GM11168 (cell line): ENCODE results near the gene ZSCAN20.
"Not testable (repeated sequence)": the region's sequence is repeated elsewhere in the genome, so short reads cannot be mapped to it uniquely, and the experiment has no call there.

ENCODE experiments used
- in situ Hi-C: fragments of 300-500 bp; cut with MboI; formaldehyde crosslinking; loops from one replicate; pipeline ENCODE4 v1.12.0; 2022; ENCODE audit warnings: low sequenced_read_pairs; ENCODE audit not compliant: unreplicated experiment

The ZSCAN20 gene

DNA sequence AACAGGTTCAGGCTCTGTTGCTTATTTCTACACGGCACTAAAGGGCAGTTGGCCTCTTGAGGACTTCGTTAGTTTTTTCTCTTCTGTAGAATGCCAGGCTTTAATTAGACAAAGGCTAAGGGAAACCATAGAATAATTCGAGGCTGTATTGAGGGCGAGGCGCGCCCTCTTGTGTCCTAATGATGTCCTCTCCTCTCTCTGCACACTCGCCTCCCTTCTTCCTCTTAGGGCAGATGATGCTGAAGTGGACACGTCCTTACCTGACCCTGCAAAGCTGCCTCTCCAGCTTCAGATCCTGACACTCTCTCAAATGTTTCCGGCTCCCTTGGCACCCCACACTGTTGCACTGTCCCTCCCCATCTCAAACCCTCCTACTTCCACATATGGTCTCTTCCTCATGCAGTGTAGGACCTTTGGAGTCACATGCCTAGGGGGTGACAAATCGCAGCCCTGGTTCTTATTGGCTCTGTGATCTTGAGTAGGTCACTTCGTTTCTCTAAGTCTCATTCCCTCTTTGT is 1.9 kb upstream of the ZSCAN20 start:
- in situ Hi-C loops = loop anchor here (25.0 kb wide), 1 partner anchor 183 kb away; no protein-coding TSS in a partner anchor

DNA sequence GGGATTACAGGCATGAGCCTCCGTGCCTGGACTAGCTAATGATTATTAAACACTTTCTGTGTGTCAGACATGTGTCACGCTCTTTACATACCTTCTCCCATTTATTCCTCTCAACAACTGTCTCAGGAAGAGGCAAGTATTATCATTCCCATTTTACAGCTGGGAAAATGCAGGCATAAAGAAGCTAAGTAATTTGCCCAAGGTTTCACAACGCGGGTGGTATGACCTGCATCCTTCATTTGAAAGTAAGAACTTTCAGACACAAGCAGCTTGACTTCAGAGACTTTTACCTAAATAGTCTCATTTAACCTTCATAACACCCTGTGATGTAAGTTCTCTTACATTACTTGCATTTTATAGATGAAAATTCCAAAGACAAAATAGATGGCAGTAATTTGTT is 1.0 kb upstream of the ZSCAN20 start:
- in situ Hi-C loops = loop anchor here (25.0 kb wide), 1 partner anchor 184 kb away; no protein-coding TSS in a partner anchor

DNA sequence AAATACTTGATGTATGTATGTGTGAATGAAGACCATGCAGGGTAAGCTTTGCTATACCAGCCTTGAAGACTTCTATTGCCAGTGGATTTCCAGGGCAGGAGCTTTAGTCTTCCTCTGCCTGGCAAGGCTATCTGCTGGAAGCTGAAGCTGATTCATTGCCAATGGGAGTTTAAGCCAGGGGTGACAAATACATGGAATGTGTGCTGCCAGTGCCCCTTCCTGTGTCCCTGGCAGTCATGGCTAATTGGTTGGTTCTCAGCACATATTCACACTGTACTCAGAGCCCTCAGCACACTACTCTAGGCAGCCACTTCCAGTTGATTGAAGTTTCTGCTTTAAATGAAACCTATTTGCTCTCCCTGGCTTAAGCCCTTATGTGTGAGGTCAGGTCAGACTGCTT is 1.5 kb downstream of the ZSCAN20 start:
- in situ Hi-C loops = loop anchor here (25.0 kb wide), 1 partner anchor 187 kb away; no protein-coding TSS in a partner anchor

DNA sequence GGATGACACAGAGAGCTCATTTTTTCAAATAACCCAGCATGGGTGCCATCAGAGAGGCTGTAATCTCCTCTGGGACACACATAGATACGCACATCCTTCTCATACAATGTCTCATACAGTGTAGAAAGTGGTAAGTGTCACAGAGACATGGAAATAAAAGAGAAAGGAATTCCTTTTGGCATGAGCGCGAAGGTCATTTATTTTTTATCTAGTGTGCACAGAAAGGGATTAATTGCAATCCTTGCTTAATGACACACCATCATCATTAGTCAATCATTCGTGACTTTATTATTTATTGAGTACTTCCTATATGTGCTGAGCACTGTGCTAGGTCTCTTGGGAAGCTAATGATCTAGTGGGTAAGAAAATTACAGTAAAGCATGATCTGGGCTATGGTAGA is 5.0 kb downstream of the ZSCAN20 start:
- in situ Hi-C loops = no loop called here

DNA sequence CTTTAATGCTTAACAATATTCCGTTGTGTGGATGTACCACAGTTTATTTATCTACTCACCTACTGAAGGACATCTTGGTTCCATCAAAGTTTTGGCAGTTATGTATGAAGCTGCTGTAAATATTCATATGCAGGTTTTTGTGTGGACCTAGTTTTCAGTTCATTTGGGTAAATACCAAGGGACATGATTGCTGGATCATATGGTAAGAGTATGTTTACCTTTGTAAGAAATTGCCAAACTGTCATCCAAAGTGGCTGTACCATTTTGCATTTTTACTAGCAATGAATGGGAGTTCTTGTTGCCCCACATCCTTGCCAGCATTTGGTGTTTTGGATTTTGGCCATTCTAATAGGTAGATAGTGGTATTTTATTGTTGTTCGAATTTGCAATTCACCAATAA is 10.0 kb downstream of the ZSCAN20 start:
- in situ Hi-C loops = no loop called here

DNA sequence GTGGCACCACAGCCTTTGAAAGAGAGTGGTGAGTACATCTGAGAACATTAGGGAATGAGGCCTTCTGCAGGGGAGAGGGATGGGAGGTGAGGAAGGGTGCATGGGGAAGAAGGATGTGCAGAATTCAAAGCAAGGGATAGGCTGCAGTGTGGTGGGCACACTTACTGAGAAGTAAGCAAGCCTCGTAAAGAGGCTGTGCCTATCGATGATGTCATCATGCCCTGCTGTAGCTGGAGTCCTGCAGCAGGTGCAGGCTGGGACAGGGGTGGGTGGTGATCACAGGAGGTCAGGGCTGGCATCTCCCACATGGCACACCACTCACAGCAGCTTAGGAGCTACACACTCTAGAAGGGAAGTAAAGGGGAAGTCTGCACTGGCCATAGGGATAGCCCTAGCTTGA is 16.2 kb downstream of the ZSCAN20 start:
- in situ Hi-C loops = no loop called here

DNA sequence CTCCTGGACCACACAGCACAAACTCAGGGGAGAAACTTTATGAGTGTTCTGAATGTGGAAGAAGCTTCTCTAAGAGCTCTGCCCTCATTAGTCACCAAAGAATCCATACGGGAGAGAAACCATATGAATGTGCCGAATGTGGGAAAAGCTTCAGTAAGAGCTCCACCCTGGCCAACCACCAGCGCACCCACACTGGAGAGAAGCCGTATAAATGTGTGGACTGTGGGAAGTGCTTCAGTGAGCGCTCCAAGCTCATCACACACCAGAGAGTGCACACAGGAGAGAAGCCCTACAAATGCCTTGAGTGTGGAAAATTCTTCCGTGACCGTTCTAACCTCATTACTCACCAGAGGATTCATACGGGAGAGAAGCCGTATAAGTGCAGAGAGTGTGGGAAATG is 22.5 kb downstream of the ZSCAN20 start:
- in situ Hi-C loops = no loop called here

DNA sequence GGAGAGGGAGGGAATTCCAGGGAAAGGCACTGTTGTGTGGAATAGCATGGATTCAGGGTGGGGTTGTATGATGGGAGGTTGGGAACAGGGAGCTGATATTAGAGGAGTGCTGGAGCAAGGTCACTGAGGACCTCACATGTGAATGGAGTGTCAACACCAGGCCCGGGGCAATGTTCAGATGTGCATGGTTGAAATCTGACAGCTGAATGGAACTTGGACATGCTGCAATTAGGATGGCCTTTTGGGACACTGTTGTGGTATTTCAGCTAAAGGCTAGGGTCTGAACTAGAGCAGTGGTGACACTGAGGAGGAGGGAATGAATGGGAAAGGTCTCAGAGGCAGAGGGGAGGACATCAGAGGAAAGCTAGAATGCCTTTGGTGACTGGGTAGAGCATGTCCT is 25.0 kb downstream of the ZSCAN20 start:
- in situ Hi-C loops = no loop called here

DNA sequence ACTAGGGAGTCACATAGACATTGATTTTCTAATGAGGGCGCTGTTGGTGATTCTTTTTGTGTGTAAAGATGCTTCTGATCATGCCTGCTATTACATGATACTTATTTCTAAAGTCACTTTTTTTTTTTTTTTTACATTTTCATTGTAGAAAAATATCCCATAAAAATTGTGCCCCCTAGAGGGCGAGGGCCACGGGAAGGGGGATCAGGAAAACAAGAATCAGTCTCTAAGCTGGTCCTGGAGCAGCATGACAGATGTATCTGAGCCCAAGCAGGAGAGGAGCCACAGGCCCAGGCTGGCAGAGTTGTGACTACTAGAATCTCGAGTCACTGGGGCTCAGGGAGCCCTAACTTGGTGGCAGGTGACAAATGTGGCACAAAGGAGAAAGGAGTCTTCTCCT is 28.1 kb downstream of the ZSCAN20 start:
- in situ Hi-C loops = no loop called here

DNA sequence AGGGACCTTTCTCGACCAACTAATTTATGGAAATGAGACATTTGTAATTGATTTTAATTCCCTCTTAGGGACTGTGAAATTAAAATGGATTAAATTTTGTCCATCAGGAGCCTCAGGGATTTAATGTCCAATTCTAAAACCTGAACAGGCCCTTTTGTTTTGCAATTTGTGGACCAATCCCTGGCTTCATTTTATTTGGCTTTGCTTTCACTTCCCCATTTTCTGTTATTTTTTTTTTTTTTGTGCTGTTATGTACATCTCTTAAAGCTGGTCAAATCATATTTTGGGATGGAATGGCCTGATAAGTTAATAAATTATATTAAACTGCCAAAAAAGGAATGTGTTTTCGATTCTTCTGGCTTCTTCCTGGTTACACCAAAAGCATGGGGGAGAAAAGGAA is 28.9 kb downstream of the ZSCAN20 start:
- in situ Hi-C loops = no loop called here

DNA sequence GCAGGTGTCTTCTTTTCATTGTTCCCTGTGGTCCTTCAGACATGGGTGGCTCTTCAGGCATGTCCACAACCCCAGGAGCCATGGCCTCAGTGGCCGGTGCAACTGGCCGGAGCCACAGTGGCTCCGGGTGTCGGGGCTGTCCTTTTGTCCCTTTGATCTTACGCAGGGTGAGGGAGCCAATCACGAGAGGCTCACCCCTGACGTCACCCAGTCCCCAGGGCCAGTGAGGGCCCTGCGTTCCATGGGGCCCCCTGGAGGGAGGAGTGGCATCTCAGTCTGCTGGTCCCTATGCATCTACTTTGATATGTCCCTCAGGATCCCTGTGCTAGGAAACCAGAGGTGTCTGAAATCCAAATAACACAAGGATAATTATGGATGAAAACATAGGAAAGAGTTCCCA is 29.3 kb downstream of the ZSCAN20 start:
- in situ Hi-C loops = no loop called here

DNA sequence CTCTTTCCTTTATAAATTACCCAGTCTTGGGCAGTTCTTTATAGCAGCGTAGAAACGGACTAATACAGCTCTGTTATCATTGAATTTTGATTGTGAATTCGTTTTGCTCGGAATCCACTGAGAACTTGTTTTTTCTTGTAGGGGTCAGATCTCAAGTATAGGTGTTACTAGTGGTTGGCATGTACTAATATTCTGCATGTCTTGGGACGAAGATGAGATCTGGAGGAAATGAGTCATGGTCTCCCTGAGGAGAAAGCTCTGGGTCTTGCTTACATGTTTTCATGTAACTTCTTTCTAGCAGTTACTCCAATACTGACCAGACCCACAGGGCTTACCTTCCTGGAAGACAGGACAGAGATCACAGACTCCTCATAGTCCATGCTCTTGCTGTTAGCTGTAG is 30.3 kb downstream of the ZSCAN20 start:
- in situ Hi-C loops = no loop called here

DNA sequence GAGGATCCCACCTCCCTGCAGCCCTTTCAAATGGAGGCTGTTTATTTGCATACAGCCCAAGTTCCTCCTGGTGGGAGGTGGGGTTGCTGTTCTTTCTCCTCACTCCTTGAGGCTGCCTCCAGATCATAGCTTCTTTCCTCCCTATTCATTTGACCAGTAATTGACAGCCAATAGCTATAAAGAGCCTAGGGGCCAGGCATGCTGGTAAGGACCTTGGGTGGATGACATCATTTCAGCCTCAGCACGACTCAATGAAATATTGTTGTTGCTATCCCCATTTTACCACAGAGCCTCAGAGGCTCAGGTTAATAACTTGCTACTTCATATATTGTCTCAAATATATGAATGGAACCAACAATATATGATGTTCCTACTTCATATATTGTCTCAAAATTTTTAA is 31.1 kb downstream of the ZSCAN20 start:
- in situ Hi-C loops = no loop called here

DNA sequence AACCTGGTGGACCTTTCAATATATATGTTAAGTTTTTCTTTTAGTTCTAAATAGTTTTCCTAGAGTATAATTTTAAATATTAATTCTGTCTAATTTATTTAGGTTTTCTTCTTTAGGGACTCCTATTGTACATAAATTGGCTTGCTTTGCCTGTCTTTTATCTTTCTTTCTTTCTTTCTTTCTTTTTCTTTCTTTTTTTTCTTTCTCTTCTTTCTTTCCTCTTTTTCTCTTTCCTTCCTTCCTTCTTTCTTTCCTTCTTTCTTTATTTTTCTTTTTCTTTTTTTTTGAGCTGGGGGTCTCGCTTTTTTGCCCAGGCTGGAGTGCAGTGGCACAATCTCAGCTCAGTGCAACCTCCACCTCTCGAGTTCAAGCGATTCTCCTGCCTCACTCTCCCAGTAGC is 35.2 kb downstream of the ZSCAN20 start:
- in situ Hi-C loops = no loop called here

DNA sequence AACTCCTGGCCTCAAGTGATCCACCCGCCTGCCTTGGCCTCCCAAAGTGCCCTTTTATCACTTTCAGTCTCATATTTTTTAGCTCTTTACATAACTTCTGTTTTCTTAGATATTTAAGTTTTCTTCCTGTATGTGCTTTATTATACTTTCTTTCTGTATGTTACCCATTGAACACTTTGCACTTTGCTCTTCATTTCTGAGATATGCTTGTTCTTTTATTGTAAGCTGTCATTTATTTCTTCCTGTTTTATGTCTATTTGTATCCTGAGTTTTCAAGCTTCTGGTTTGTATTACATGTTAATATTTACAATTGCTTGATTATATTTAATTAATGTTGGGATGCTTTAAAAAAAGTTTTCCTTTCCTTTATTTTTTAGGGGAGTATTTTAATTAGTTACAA is 35.7 kb downstream of the ZSCAN20 start:
- in situ Hi-C loops = no loop called here

DNA sequence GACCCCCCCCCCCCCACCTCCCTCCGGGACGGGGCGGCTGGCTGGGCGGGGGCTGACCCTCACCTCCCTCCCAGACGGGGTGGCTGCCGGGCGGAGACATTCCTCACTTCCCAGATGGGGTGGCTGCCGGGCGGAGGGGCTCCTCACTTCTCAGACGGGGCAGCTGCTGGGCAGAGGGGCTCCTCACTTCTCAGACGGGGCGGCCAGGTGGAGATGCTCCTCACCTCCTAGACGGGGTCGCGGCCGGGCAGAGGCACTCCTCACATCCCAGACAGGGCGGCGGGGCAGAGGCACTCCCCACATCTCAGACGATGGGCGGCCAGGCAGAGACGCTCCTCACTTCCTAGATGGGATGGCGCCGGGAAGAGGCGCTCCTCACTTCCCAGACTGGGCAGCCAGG is 36.8 kb downstream of the ZSCAN20 start:
- in situ Hi-C loops = not testable (repeated sequence)

DNA sequence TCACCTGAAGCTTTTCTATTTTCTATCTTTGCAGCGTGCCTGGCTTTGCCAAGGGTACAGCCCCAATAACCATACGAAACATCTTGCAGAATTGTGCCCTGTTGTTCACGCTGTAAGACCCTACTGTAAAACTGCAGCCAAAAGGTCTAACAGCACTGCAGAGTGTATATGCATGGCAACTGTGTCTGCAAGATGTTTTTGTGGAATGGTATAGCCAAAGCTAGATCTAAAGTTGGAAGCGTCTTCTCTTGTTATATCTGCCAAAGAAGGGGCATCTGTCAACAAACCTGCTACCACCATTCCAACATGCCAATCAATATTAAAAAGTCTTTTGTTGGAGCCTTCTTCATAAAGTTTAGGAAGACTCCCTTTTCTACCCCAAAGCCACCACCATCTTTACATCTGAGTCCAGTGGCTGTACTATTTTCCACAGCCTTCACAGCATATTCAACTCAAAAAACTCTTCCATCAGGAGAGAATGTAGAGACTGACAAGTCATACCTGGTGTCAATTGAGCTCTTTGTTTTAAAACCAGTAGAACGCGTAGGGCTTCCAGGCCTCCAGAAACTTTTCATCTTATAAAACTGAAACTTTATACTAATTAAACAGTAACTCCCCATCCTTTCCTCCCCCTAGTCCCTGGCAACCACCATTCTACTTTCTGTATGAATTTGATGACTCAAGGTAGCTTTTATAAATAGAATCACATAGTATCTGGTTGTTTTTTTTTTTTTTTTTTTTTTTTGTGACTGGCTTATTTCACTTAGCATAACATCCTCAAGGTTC is 40.0 kb downstream of the ZSCAN20 start:
- in situ Hi-C loops = no loop called here

DNA sequence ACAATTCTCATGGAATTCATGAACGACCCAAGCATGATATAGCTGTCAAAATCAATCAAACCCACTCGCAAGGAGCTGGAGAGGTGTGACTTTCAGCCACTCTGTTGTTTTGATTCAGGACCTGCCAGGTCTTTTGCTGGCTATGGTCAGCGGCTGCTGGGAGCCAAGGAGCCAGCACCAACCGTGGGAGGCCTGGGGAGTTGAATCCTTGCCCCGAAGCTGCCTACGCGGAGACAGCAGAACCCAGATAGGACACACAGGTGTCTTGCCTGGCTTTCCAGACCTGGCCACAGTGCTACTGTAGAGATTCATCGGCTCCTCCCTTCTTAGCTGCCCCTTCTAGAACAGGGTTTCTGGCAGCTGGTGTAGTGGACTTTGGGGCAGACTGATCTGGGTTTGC is 42.7 kb downstream of the ZSCAN20 start:
- in situ Hi-C loops = no loop called here

DNA sequence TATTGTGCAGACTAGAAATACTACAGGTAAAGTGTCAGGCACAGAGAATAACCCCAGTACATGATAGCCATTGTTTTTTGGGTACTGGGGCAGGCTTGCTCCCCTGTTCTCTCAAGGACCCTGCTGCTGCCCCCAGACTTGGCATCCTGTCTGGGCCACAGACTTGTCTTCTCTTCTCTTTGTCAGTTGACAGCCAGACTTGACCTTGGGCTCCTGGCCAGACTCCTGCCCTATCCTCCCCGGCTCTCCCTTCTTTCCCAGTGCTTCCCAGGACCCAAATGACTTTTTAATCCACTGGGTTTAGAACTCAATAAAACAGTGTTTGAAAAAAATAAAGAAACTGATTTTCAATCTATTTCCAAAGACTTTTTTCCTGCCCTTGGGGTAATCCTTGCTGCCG is 43.2 kb downstream of the ZSCAN20 start:
- in situ Hi-C loops = no loop called here

DNA sequence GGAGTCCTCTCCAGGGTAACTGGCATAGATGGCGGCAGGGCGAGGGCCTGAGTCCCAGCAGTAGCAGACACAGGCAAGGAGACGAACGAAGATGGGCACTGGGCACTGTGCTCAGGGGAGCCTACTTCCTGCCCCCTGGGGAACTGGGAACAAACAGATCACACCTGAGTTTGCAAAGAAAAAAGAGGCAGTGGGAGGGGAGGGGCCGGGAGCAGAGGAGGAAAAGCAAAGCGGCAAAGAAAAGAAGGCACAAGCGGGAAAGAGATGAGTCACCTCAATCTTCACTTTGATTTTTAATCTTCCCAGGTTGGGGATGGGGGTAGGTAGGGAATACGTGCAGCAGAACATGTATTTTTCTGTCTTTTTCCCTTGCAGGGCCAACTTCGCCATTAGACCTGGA is 44.0 kb downstream of the ZSCAN20 start:
- in situ Hi-C loops = no loop called here

DNA sequence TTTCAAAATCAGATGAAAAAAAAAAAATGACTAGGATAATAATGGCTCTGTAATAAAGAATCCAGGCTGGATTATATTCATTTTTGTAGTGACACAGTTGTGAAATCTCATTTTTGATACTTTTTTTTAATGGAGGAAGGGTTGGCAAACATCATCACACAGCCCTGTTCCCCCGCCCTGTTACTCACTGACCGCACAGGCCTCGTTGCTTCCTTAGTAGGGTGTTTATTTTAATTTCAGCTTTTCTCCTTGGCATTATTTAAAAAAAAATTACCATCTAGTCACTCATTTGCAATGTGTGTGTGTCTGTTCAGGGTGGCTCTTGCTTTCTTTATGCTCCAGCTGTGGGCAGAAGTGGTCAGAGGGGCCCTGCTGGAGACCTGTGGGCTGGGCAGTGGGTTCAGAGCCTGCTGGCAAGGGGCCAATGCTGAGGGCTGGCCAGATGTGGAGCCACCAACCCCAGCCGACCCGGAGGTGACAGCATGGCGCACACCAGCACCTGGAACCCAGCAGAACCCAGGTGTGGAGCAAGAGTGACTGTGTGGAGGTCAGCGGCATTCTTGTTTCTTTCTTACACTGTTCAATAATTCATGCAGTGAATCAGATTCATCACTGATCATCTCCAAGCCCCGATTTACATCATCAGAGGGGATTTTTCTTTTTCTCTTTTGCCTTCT is 44.6 kb downstream of the ZSCAN20 start:
- in situ Hi-C loops = no loop called here
